ENCODE measurements around the gene RBM47.

GRCh38 chr4:40656201-40656863 lies 26.7 kb upstream of the RBM47 start:
- no peak for TF ChIP-seq ZNF785 (tag by site-specific recombination; IDR thresholded peaks at IDR 0.05)
- no peak for TF ChIP-seq ZNF114 (tag by site-specific recombination; IDR thresholded peaks at IDR 0.05)
- no peak for TF ChIP-seq KLF1 (tag by site-specific recombination; IDR thresholded peaks at IDR 0.05)
- no peak for TF ChIP-seq MYNN (tag by site-specific recombination; IDR thresholded peaks at IDR 0.05; ENCODE audit: borderline replicate concordance)
- no peak for TF ChIP-seq CTCF (tag by site-specific recombination; IDR thresholded peaks at IDR 0.05)
- no peak for TF ChIP-seq ZNF488 (tag by site-specific recombination; IDR thresholded peaks at IDR 0.05)
- TF ChIP-seq PBX3 (CRISPR knock-in tag; IDR thresholded peaks at IDR 0.05) = no peak
- no peak for TF ChIP-seq ZNF580 (tag by site-specific recombination; IDR thresholded peaks at IDR 0.05)
- no peak for TF ChIP-seq ZNF221 (tag by site-specific recombination; IDR thresholded peaks at IDR 0.05; ENCODE audit: borderline replicate concordance)
- no peak for TF ChIP-seq REST (tag by site-specific recombination; IDR thresholded peaks at IDR 0.05)
- TF ChIP-seq ZNF677 (tag by site-specific recombination; IDR thresholded peaks at IDR 0.05) = no peak
- no peak for TF ChIP-seq ZNF658 (tag by site-specific recombination; IDR thresholded peaks at IDR 0.05)
- no peak for TF ChIP-seq KLF8 (tag by site-specific recombination; IDR thresholded peaks at IDR 0.05)
